PC-9 (cell line): Measurements from ENCODE around the gene NOG.

Experiments used
- EZH2 ChIP-seq: fragments of 200-600 bp; sonication (generic); IDR thresholded peaks from 2 replicates; pipeline ENCODE4 v1.8.0; 2017; ENCODE audit warnings: antibody characterized with exemption, low read depth
- TF ChIP-seq, protein P1 (sequence below): fragments of 200-600 bp; sonication (generic); conservative IDR thresholded peaks from 2 replicates; pipeline ENCODE4 v1.6.1; 2017; ENCODE audit warnings: mixed run types, antibody characterized with exemption, mild to moderate bottlenecking, moderate library complexity

GRCh38 chr17:56635641-56636040 lies 42.1 kb downstream of the NOG start:
- TF ChIP-seq, protein P1, sequence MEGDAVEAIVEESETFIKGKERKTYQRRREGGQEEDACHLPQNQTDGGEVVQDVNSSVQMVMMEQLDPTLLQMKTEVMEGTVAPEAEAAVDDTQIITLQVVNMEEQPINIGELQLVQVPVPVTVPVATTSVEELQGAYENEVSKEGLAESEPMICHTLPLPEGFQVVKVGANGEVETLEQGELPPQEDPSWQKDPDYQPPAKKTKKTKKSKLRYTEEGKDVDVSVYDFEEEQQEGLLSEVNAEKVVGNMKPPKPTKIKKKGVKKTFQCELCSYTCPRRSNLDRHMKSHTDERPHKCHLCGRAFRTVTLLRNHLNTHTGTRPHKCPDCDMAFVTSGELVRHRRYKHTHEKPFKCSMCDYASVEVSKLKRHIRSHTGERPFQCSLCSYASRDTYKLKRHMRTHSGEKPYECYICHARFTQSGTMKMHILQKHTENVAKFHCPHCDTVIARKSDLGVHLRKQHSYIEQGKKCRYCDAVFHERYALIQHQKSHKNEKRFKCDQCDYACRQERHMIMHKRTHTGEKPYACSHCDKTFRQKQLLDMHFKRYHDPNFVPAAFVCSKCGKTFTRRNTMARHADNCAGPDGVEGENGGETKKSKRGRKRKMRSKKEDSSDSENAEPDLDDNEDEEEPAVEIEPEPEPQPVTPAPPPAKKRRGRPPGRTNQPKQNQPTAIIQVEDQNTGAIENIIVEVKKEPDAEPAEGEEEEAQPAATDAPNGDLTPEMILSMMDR = no peak
- TF ChIP-seq EZH2 = no peak
